Activated T-cell treated with anti-CD3 and anti-CD28 coated beads for 1 hour (primary cell): ENCODE measurements around the gene RAD51B.

ENCODE experiments used
- DNase-seq: peaks from one replicate; pipeline ENCODE4 v3.0.0-alpha.2; 2020; ENCODE audit warnings: low read depth

RAD51B gene

DNA sequence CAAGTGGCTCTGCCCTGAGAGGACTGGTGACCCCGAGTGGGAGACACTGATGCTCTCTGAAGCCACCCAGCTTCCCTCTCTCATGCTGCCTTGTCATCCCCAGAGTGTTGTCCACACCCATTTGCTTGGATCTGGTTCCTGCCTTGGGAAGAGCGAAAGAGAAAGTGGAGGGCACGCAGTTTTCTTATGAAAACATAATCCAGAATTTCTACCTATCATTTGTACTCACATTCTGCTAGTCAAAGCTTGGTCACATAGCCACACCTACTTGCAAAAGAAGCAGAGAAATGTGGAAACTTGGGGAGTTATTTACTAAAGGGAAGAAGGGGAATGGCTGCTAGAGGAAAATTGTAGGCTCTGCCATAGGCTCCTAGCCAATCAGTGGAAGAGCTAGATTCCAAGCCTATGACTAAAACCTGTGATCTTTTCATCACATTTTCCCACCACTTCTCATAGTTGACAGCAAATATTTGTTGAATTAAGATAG lies 647.0 kb downstream of the RAD51B start:
- no peak for DNase-seq

DNA sequence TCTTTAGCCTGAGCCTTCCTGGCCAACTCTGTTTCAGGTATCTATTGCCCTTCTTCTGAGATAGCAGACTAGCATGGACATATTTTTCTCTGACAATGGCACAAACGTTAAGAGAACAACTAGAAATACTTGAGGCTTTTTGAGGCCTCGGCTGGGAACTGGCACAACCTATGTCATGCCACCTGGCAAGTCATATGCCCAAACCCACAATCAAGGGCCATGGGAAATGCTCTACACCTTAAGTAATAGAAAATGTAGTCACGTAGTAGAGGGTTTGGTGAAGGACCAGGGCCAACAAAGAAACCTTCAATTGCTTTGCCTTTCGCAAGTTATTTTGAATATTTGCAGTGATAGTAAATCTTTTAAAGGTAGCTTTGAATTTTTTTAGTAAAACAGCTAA lies 647.8 kb downstream of the RAD51B start:
- DNase-seq: no peak

DNA sequence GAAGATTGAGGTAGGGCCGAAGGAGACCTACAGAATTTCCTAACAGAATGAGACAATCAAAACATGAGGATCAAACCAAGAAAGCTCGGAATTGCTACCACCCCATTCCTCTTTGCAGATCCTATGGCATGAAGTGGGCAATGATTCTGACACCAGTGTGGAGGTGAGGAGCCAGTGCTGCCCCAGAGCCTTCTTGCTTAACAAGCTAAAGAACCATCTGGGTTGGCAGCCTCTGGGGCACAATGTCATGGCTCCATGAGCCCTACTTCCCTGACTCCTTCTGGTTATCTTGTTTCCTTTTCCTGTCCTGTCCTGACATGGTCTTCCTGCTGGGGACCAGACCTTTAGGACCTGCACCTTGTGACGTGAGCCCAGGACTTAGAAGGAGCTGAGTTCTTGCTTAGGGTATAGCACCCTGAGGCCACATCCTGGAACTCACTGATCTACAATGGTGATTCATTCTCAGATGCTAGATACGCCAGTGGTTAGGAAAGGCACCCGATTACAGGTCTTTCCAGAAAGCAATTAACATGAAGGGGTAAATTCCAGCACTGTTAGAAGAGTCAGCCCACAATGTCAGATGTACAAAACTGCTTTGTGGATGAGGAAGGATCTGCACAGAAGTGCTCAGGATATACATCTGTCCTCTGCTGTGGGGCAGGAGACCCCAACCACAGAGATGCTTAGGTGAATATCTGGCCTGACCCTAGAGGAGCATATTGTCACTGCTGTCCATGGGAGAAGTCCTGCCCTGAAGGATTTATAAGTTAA lies 649.0 kb downstream of the RAD51B start:
- no peak for DNase-seq

DNA sequence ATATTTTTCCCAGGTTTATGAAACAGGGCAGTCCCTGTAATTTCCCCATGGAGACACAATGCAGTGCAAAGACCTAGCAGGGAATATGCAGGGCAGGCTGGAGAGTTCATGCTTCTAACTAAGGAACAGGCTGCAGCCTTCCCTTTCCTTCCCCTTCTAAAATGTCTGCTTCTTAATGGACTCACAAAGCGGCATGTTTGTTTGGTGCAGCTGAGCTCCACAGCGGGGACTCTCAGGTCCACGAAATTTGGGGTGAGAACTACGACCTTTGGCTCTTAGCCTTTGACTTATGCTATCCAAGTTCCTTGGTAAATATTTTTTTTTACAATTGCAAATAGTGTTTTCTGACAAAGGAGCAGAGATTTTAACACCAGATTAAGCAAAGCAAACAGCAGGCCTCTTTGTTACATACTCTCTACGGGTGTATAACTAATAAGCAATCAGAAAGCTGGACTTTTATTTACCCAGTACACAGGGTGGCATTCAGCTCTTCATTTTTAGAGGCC lies 649.7 kb downstream of the RAD51B start:
- DNase-seq: no peak

DNA sequence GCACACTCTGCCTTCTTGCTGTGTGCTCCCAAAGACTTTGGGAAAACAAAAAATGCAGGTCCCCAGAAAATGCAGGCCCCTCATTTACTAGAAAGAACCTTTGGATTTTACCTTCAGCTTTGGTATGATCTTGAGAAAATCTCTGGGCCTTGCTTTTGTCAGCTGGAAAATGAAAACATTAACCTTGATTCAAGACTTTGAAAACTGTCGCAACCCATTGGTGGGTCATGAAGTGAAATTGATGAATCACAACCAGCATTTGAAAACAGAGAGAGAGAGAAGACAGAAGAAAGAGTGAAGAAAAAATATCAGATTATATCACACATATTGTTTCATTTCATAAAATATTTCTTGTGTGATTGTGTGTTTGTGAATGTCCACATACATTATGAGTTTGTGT lies 650.8 kb downstream of the RAD51B start:
- DNase-seq: no peak

DNA sequence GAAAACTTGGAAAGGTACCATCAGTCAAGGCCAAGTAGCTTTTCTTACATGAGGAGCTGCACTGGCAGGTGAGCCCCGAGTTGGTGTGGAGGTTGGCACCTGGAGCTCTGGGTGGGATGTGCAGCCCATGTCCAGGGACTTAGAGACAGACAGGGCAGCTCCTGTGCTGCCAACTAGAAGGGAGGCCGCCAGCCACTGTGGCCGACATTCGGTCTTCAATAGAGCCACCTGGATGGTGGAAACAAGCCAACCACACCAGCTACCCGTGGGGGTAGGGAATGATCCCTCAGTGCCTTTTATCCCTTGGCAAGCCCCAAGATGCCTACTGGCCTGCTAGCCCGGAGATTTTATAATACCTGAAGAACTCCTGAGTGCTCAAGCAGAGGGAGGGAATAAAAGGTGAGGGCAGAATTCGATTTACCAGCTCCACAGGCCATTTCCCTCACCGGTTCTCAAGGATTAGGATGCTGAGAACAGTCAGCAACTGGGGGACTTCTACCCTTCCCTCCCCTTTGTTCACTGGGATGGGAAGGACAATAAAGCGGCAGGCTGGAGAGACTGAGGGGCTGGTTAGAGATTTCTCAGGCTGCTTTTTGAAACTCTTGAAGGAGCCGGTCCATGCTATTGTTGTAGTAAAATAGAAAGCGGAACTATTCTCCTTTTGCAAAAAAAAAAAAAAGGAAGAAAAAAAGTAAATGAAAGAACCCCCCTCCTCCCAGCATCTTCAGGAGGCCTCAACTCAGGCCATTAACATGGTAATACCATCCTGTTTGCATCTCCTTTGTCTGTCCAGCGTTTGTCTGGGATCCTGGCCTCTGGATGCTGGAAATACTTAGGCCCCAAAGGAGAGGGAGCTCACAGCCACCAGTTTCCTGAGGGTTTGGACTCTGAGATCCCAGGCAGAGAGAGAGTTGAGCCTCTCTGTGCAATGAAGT lies 651.7 kb downstream of the RAD51B start:
- DNase-seq: no peak

DNA sequence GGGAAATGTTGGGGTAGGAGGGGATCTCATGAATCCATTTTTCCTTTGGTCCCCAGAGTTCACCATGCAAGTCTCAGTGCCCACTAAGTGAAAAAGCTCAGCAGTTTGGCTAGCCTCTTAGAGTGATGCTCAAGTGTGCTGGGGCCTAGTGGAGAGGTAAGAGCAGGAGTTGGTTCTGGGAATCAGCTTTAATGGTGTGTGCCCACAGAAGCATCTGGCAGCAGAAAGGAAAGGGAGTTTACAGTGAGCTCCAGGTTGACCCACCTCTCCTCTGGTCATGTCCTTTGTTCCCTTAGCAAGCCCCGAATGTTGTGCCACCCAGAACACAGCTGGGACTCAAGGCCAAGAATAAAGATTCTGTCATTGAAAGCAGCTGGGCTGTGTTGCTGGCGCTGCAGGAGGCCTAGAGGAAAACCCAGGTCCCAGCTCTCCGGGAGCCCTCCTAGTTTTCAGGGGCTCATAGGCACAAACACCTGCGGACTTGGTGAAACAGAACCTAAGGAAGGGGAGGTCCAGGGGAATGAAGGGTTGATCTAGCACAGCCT lies 652.5 kb downstream of the RAD51B start:
- DNase-seq: no peak

DNA sequence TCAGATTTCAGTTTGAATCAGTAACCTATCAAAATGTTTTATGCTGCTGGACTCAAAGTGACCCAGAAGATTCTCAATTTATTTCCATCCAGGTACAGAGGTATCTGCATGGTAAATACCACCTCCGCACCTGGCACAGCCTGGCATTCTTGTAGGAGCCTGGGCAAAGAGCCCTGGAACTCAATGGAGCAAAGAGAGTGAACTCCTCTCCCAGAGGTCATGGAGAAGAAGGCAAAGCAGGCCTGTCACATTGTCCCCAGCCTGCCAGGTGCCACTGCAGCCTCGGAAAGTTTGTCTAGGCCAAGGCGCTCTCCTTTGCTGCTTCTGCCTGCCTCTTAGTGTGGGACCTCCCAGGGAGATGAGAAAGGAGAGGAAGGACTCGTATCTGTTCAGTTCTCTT lies 653.5 kb downstream of the RAD51B start:
- no peak for DNase-seq

DNA sequence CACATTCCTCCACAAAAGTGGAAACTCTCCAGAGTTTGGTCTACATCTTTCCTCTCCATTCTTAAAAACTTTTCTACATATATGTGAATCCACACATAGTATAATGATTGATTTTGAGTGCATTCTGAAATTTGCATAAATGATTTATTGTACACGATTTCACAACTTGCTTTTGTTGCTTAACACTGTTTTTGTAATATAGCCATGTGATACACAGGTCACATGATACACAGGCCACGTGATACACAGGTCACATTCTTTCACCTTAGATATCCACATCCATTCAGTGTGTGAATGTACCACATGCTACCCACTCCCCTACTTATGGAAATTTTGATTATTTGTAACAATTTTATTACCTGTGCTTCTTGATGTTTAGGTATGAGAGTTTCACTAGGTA lies 654.2 kb downstream of the RAD51B start:
- DNase-seq: no peak

DNA sequence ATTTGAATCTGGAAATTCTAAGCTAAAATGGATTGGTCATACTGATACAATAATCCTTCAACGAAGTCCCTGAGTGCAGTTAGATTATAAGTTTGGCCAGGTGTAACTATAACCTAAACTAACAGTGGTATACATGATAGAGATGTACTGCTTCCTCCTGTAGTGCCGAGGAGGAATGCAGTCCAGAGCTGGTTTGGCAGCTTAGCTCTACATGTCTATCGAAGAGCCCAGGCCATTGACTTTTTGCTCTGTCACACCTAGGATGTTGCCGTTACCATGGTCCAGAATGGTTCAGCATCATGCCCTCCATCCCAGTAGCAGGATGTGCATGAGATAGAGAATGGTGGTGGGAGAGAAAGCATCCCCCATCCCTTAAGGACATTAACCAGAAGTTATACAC lies 655.2 kb downstream of the RAD51B start:
- no peak for DNase-seq

DNA sequence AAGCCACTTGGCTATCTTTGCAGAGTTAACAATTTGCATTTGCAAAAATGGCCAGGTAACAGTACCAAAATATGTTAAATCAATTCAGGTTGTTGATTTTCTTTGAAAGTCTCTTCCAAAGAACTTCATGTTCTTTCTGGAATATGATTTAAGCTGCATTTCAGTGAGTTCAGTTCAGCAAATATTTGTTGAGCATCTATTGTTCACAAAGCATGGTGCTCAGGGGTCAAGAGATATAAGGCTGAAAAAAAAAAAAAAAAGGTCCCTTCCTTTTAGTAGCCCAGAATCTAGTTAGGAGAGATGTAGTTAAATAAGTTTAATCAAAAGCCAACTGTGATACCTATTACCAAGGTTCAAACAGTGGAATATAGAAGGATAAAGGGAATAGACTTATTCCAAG lies 656.2 kb downstream of the RAD51B start:
- DNase-seq: no peak

DNA sequence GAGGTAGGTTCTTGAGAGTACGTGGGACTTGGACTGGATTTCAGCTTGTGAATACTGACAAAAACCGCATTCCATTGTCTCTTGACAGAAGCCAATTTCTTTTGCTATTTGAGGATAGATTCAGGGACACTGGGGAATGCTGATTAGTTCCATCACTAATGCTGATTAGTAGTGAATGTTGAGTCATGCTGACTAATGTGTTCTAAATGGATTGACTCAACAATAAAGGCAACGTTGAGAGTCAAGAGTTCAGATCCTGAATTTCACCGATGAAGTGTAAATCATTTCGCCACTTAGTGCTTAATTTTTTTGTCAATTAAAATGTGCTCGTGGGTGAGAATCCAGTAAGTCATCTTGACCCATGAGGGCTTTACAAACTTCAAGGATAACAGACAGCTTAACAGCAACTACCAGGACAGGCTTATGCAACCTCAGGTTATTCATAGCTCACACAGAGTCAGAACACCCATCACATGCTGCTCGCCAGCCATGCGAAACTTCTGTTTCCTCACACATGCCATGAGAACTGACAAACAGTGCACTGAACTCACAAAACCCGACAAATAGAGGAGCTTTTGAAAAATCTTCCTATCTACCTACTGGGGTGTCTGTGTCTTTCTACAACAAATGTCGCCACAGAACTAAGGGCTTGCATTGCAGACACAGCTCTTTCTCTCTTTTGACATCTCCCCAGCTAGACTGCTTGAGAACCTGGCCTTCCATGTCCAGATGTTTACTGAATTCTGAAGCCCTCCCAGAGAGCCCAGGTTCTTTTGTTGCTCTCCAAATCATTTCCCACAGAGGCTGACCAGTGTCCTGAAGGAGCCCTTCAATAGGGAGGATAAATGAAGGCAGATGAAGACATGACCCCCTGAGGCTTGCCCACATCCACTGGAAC lies 656.9 kb downstream of the RAD51B start:
- no peak for DNase-seq

DNA sequence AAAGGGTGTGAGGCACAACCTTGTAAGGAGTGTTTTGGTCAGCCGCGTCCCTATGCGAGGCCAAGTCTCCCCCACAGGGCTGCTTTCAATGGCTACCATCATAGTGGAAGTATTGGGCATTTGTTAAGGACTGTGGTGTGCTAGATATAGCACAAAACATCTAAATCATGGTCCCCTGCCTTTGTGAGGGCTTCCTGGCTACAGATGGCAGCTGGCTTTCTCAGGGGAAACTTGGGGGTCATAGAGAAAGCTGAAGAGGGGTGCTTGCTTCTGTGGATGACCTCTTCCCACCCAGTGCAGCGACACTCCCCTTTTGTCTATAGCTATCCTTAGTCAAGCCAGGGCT lies 657.5 kb downstream of the RAD51B start:
- DNase-seq: no peak

DNA sequence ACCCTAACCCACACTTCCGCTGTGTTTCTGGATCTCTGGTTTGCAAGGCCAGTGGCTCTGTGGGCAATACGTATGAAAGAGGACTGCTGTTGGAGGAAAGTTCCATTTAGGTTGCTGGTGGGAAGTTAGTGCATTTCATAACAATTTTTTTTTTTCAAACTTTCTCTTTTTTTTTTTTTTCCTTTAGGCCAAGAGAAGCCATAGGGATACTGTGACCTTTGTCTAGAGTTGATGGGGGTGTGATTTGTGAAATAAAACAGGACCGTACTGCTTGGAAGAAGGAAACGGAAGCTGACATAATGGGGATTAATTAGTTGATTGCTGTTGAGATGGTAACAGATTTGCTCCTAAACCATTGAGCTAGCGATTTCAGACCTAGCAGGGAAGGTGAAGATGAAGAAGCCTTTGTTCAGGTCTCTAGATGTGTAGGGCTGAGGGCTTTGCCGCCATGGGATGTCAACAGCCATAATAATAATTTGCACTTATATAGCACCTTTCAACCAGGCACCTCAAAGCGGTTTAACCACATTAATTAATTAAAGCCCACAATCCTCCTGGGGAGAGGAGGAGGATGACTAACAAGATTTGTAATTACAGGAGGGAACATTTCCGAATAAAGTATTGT lies 658.0 kb downstream of the RAD51B start:
- DNase-seq: no peak

DNA sequence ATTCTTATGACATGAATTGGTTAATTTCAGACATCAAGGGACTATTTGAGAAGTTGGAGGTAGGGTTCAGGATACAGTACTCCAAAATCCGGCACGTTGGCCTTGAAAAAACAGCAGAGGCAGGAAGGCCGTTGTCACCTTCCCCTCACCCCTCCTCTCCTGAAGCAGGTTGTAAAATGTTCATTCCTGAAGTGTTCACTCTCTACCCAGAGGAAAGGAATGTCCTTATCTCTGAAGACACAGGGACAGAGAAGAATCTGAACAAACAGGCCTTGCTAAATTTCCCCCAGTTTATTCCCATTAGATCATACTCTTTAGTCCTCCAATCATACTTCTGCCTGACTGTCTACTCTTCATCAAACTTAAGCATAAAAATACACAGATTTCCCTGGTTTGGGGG lies 659.7 kb downstream of the RAD51B start:
- no peak for DNase-seq

DNA sequence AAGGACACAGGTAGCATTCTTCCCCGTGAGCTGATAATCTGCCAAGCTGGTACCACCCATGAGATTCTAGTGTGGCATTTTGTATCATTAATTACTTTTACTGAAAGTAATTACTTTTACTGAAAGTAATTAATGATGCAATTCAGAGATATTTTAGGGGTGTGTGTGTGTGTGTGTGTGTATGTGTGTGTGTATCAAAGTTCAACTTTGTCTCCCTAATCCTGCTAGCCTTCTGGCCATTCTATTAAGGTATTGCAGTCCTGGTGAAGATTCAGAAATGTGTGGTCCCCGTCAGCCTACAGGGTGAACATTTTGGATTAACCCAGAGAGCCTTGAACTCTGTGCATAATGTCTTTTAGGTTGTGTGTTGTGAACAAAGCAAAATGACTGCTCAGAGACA lies 662.4 kb downstream of the RAD51B start:
- no peak for DNase-seq

DNA sequence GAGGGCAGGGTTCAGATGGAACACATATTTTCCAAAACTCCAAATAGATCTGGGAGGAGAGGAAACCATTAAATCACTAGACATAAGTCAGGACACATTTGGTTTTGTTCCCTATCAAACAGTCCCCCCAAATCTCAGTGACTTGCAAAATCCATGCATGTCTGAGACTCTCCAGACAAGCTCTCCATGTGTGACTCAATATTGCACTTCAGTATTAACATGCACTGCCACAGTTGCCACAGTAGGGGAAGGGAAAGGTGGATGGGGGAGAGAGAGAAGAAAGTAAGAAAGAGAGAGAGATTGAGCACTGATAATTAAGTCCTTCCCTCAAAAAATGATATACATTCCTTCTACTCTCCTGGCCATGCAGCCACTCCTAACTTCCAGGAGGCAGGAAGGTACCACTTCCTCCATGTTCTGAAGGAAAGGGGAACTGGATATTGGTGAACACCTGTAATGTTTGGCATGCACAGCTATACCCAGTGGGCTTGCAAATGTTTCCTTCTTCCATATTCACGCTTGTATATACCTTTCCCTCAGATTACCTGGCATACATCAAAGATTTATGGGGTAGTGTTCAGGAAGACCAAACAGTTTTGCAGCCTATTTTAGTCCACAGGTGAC lies 663.3 kb downstream of the RAD51B start:
- DNase-seq: no peak

DNA sequence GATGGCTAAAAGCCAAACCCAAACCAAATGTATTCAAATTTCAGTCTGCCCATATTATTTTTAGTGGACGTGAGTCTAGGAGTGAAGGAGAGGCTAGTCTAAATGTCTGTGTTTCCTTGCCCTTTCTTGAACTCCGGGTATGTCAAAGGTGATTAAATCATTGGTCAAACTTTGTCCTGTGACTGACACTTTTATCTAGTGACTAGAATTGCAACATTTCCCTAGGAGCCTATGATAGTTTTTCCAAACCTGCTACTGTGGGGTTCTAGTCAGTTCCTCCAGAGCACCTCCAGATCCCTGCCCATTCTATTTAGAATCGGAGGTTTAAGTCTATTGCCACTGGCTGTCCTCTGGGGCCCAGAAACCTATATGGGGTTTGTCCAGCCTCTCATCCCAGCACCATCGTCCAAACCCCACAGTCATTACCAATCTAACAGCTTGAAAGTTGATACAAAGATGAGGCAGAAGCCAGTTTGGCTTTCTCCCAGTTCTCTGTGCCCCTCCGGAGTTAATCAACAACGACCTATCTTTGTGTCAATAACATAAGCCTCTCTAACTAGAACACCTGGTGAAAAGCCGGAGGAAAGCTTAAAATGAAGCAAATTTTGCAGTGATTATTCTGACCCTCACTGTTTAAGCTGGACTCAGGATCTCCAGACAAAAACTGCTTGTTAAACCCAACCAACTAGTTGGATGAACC lies 666.6 kb downstream of the RAD51B start:
- DNase-seq: no peak

DNA sequence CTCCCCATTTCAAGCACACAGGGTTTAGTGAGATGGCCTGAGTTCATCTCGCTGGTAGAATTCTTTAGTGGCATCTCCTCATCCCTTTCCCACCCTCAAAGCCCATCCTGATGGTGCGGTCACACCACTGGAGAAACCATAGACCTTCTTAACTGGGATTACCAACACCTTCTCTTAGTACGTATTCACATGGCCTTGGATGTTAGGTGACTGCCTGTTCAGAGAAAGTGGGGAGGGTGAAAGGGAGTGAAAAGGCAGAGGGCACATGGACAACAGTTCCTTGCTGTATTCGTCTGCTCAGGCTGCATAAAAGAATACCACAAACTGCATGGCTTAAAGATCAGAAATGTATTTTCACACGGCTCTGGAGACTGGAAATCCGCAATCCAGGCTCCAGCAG lies 667.2 kb downstream of the RAD51B start:
- no peak for DNase-seq
